Colon (tissue), 2 donors: ENCODE data around the gene SIGLEC12.
"Not testable (repeated sequence)": the region's sequence is repeated elsewhere in the genome, so short reads cannot be mapped to it uniquely, and the experiment has no call there.

ENCODE experiments used
- FAIRE-seq: peaks from 2 replicates; lab custom pipeline; 2012; peaks lifted over from hg19 to GRCh38; lab: Jason Lieb, UNC
- donor health status: control.
- donor health status: control.

The SIGLEC12 gene

GRCh38 chr19:51521781-51522180 lies 20.2 kb upstream of the SIGLEC12 start:
- FAIRE-seq, result no peak

GRCh38 chr19:51521357-51521756 lies 19.8 kb upstream of the SIGLEC12 start:
- FAIRE-seq, result no peak

DNA sequence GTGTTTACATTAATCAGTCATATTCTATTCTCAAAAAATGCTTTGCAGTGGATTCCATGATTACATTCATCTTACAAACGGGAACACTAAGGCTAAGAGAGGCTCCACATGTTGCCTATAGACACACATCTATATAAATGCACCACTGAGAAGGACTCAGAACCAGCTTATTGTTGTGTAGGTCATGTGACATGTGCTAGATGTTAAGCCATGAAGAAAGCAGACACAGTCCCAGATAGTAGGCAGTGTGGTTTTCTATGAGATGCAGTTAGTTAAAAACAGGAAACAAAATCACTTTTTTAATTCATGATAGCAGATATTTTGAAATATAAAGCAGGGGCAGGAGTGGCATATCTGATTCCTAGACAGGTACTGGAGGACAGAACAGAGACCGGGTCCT lies 19.1 kb upstream of the SIGLEC12 start:
- FAIRE-seq, result no peak

DNA sequence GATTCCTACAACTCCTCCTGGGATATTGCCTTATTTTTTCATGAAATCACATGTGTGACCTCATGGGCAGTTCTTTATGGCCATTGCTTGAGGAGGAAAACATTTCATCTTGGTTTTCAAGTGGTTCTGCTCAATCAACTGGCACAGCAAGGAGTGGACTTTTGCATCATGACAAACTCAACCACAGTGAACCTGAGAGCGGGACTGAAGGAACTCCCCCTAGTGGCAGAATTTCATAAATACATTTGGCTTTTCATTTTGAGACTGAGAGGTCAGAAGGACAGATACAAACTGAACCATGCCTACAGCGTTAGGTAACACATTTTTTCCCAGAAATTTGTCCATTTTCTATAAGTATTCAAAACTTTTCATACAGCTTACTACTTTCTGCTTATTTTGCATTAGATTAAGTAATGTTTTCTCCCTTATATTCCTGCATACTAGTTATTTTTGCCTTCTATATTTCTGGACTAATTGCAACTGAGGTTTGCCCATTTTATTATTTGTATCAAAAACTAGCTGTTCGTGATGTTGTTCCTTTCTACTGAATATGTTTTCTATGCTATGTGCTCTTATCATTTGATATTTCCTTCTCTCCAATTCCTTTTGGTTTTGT lies 13.4 kb upstream of the SIGLEC12 start:
- FAIRE-seq, result no peak

DNA sequence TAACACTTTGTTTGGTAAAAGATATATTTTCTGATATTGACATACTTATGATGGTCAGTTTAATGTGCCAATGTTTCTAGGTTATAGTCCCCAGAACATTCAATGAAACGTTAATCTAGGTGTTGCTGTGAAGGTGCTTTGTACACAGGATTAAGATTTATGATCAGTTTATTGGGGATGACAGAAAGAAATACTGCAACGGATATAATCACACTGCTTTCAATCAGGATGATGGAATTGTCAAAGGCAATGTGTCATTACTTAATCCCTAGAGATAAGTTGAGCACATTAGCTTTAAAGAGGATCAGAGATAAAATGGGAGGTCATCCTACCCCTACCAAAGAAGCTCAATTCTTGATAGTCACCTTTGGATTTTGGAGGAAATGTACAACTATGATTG lies 12.4 kb upstream of the SIGLEC12 start:
- FAIRE-seq, result no peak

DNA sequence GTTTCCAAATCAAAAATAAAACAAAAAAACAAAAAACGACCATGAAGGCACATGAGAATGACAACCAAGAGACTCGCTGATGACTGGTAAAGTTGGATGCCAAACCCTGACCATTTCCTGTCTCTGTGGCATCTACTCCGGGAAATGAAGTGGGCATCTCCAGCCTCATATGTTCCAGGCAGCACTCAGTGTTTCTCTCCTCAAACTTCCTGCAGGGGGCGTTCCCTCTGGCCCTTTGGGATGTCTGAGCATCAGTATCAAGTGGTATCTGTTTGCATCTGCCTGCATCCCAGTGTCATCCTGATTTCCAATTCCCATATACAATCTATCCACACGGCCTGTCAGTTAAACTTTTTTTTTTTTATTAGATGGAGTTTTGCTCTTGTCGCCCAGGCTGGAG lies 9.8 kb upstream of the SIGLEC12 start:
- no peak for FAIRE-seq

- FAIRE-seq, result no peak
Measured at GRCh38 chr19:51509823-51510660, 8.4 kb upstream of the SIGLEC12 start.

DNA sequence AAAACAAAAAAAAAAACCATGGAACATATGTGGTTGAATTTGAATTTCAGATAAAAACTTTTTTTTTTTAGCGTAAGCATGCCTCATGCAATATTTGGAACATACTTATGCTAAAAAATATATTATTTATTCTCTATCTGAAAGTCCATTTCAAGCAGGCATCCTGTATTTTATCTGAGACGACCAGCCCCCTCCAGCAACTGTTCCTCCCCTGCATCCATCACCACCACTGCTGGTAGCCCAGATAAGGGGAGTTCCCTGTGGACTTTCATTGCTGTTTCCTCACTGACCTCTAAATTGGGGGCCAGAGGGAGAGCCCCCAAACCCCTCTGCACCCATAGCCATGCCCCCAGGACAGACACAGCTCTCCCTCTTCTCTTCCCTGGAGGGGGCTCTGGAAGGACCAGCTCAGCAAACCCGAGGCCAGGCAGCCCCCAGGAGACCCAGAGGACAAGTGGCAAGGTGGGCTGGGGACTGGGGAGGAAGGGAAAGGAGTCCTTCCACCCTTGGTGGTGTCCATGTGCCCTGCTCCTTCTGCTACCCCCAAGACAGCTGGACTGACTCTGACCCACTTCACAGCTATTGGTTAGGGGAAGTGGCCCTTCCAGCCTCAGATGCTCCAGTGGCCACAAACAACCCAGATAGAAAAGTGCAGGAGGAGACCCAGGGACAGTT lies 6.6 kb upstream of the SIGLEC12 start:
- FAIRE-seq, result no peak

- no peak for FAIRE-seq
Measured at GRCh38 chr19:51507640-51508058, 6.0 kb upstream of the SIGLEC12 start.

- no peak for FAIRE-seq
Measured at GRCh38 chr19:51507192-51507591, 5.6 kb upstream of the SIGLEC12 start.

DNA sequence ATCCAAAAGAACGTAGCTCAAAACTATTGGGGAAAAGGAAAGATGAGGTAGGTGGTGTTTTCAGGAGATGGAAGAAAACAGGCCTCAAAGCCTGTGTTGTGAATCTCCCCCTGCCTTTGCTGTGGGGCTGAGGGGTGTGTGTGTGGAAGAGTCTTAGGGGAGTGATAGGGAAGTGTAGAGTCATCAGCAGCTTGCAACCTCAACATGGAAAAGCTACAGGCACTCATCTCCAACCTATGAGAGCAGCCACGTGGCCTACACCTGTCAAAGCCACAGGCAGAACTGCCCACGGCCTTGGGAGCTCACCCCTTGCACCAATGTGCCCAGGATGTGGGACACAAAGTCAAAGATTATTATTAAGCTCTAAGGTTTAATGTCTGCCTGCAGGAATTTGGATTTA lies 4.3 kb upstream of the SIGLEC12 start:
- FAIRE-seq, result no peak

GRCh38 chr19:51503896-51504295 lies 2.3 kb upstream of the SIGLEC12 start:
- FAIRE-seq, result no peak

GRCh38 chr19:51503286-51503817 lies 1.8 kb upstream of the SIGLEC12 start:
- FAIRE-seq, result no peak

GRCh38 chr19:51500931-51501330 lies 669 bp downstream of the SIGLEC12 start:
- not testable (repeated sequence) for FAIRE-seq

DNA sequence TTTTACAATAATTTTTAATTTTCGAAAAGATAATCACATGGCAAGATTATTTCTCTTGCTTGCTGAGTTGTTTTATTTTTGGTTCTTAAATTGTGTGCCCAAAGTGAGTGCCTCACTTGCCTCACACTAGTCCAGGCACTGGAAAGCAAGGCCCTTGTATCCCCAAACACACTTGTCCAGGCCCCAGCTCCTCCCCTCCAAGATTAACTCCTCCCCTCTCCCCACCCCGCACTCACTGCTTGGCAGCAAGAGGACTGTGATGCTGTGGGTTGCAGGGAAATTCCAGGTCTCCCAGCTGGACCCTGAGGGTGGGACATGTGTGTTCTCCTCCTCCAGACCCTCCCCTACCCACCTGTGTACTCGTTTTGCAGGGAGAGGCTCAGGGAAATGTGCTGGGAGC lies 3.9 kb downstream of the SIGLEC12 start:
- no peak for FAIRE-seq

- no peak for FAIRE-seq
Measured at GRCh38 chr19:51493776-51494175, 7.8 kb downstream of the SIGLEC12 start.

- no peak for FAIRE-seq
Measured at GRCh38 chr19:51491586-51491985, 10.0 kb downstream of the SIGLEC12 start.

GRCh38 chr19:51490676-51491075 lies 10.9 kb downstream of the SIGLEC12 start:
- no peak for FAIRE-seq

- FAIRE-seq, result no peak
Measured at GRCh38 chr19:51489113-51489512, 12.5 kb downstream of the SIGLEC12 start.

DNA sequence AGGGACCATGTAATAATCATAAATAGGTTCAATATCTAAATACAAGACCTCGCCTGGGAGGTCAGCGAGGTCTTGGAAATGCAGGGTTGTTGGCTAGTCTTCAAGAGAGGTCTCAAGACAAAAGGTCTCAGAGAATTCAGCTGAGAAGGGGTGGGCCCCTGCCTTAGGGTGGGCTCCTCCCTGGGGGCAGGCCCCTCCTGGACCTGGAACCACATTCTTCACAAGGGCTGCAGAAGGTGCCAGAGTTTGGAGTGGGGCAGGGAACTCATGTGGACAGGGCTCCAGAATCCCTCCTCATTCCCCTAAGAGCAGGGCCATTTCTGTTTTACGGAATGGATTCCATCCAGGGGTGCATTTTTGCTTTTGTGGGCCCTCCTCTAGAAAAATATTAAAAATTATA lies 13.1 kb downstream of the SIGLEC12 start:
- FAIRE-seq, result no peak

- no peak for FAIRE-seq
Measured at GRCh38 chr19:51485960-51486660, 15.5 kb downstream of the SIGLEC12 start.

- no peak for FAIRE-seq
Measured at GRCh38 chr19:51480590-51480989, 21.0 kb downstream of the SIGLEC12 start.
